GM19468 (cell line): ENCODE data around the gene CIB4.

Source experiments
- ATAC-seq: cut with Tn5 transposase; IDR thresholded peaks from one replicate; pipeline ENCODE4 v1.9.1; 2021; ENCODE audit warnings: mild to moderate bottlenecking, moderate library complexity, moderate number of reproducible peaks; ENCODE audit not compliant: unreplicated experiment; ENCODE audit errors: extremely low read depth

Gene CIB4

DNA sequence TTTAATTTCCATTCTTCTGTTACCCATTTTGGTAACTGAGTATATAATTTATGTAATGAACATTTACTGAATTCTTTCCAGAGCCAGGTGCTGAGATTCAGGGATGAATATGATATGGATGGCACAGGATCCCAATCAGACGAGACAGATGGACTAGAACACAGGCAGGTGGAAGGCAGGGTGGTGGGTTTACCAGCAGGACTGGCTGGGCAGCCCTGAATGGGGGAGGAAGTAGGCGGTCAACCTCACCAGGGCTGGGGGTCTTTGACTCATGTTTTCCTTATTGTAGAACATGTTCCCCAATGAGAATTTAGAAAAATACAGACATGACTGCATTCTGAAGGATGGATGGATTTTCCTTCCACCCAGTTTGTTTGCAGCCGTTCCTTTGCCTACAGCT is 80.3 kb downstream of the CIB4 start:
- no peak for ATAC-seq

DNA sequence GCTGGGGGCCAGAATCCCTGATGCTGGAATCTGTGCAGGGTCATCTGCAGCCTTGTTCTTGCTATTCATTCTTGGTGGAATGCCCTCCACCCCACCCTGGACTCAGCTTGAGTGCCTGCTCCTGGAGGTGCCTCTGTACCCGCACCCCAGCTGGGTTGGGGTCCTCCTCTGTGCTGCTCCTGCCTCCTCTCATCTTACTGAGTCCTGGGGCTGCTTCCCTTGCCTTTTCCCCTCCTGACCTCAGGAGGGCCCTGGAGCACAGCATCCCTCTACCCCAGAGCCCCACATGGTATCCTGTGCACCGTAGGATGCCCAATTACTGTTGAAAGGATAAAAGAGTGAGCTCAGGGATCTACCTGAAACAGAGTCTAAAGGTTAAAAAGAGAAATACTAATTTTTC is 81.6 kb downstream of the CIB4 start:
- ATAC-seq = no peak

DNA sequence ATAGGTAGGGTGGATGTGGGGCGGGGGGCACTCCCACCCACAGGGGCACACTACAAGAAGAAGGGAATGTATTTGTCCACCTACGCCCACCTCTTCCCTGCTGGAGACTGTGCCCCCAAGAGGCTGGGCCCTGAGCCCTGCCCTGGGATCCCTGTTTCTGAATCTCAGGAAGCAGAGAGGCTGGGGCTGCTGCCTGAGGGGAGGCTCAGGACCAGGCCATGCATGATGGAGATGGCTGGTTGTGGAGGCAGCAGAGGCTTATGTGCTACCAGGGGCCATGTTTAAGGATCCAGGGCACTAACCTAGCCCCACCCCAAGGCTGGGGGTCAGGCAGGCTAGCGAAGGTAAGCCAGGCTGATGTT is 82.1 kb downstream of the CIB4 start:
- no peak for ATAC-seq

DNA sequence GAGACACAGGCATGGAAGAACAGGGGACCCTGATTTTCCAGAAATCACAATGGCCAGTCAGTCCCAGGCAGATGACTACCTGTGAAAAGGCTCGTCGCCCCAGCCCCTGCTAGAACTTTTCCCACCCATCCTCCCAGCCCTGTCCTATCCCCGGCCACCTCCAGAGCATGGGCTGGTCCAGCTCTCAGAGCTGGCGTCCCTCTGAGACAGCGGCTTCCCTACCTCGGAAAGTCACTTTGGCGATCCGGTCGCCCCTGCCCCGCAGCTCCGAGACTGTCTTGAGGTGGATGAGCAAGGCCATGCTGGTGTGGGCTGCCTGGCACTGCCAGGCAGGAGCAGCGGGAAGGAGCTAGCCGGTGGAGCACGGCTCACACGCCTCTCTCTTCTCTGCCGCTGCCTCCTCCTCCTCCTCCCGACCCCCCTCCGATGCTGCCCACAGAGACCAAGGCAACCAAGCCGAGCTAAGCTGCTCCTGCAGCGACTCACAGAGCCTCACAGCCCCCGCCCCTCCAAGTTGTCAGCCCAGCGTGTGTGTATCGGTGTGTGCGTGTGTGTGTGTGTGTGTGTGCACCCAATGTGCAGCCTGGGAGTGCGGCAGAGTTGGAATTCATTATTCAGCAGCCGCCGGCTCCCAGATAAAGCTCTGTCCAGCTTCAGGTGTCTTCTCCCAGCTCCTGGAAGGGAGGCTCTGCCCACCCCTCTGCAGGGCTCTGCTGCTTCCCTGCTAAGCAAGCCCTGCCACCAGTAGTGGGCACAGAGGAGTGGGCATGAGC is 82.7 kb downstream of the CIB4 start:
- no peak for ATAC-seq

DNA sequence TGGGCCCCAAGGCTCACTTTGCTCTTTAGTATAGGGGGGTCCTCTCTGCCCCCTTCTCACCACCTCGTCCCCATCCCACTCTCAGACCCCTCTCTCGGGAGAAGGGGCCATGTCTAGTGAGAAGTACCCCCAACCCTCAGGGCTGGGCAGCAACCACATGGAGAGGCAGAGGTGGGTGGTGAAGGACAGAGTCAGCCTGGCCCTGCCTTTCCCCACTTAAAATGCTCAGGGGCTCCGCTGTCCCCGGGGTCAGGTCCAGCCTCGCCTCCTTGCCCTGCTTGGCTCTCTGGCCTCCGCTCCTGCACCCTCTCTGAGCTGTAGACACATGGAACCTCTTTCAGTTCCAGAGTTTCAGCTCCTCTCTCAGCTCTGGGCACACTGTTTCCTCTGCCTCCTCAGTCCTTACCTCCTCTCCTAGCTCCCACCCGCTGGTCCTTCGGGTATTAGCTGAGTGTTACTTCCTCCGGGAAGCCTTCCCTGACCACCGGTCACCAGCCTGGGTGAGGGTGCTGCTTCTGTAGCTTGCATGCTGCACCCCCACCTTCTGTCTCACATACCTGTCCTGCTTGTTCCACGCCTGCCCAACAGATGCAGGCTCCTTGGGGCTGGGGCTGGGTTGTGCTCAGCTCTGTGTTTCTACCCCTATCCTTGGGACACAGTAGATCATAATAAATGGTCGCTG is 83.8 kb downstream of the CIB4 start:
- ATAC-seq = no peak

DNA sequence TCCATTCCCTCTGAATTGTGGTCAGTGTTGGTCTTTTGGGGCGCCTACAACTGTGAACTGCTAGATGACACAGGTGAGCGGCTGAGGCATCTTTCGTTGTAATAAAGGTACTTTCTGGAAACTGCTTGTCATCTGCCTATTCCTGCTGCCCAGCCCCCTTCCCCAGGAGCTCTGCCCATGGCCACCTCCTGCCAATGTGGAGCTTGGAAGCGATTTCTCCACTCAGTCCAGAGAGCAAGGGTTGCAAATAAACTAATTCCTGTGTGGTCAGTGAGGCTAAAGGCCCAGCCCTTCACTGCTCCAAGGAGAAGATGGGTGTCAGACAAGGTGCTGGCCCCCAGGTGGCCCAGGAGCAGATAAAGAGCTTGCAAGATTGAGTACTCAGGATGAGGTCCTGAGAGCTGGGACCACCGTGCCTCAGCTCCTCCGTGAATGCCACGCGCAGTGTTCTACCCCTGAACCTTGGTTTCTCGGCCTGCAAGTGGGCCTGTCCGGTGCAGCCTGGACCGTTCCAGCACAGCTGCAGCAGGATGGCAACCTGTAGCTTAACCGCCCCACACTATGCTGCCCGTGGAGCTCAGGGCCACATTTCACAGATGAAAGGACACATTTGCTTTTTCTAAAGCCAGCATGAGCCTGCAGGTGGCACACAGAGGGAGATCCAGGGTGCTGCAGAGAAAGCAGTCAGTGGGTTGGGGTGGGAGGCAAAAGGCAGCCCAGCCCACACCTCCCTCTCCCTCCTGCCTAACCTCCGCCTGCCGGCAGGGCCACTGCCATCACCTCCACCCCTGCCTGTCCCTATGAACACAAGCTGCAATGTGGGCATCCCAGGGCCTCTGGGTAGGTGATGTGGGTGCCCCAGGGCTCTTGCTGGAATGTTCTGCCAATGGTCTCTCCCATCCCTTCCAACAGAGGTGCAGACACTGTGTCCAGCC is 84.6 kb downstream of the CIB4 start:
- no peak for ATAC-seq

DNA sequence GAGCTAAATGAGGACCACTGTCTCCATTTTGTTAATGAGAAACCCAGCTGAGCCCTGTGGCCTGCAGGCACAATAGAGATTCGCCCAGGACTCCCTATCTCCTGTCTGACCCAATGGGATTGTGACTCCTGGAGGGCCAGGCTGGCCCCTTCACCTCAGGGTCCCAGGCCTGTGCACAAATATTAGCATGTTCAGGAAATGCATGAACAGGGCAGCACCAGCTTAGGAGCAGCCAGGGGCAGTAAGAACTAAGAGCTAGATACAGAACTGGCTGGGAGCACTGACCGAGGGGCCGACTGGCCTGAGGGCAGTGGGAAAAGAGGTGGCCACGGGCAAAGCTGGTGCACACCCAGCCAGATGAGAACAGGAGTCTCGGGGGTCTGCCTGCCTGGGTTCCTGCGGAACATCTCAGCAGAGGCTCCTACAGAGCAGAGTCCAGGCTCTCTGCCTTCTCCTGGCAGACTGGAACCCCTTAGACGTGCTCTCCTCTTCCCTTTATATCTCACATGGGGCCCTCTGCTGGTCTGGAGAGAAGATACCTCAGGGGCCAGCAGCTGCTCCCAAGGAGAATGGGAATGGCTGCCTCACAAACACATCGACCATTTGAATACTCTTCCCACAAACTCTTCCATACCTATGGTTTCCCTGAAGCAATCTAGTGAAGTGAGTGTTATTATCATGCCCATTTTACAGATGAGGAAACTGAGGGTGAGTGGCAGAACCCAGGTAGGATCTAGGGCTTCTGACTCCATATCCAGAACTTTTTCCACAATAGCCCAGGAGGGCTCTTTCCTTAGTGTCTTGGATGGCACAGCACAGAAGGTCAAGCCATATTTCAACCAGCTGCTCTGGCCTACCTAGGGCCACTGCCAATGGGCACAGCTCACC is 85.7 kb downstream of the CIB4 start:
- ATAC-seq = no peak

DNA sequence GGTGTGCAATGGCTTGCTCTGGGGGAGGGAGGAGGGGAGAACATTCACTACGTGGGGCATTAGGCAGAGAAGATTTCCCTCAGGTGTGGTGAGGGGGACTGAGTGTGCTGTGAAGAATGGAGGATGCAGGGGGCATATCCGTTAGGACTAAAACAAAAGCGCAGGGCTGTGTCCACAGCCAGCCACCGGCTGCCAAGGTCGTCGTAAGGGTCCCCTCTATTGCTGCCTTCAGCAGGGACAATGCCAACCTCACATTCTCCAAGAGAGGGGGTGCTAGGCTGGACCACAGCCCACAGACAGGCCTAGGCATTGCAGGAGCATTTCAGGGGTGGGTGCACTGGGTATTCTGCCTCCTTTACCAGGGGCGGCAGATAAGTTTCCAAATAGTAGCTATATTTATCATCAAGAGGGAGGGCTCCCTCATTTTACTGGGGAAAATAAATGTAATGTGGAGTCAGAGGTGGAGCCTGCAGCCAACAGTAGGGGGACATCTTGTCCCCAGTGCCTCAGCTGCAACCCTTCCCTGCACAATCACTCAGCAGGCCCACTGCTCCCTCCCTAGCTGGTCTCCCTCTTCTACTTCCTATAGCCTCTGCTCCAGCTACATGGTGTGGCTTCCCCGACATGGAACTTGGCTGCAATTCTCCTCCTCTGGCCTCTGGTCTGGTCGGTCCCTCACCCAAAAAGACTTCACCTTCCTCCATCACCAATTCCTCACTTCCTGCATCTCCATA is 88.4 kb downstream of the CIB4 start:
- no peak for ATAC-seq

DNA sequence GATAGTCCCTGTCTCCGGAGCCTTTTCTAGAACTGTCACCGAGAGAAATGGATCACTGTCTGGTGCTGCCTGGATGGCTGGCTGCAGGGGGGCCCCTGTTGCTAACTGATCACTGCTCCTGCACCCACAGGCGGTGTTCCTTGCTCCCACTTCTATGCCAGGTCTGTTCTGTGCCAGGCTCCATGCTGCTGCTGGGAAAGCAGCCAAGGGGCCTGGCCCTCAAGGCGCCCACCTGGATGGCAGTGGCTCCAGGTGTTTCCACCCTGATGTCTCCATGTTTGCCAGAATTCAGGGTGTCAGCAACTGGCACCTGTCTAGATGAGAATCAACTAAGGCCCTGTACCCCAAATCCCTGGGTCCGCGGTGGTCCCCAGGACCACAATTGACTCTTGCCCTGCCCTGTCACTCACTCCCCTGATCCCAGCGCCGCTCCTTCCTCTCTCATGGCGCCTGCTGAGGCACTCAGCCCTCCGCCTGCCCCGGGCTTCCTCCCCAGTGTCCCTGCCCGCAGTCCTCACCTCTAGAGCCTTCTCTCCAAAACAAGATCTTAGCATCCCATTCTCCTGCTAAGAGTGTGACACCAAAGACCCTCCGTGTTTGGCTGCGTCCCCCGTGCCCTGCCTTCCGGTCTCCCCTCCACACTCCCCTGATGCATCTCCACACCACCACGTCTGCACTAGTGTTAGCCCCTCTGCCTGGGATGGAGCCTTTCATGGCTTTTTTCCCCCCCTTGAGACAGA is 90.7 kb downstream of the CIB4 start:
- ATAC-seq = no peak

DNA sequence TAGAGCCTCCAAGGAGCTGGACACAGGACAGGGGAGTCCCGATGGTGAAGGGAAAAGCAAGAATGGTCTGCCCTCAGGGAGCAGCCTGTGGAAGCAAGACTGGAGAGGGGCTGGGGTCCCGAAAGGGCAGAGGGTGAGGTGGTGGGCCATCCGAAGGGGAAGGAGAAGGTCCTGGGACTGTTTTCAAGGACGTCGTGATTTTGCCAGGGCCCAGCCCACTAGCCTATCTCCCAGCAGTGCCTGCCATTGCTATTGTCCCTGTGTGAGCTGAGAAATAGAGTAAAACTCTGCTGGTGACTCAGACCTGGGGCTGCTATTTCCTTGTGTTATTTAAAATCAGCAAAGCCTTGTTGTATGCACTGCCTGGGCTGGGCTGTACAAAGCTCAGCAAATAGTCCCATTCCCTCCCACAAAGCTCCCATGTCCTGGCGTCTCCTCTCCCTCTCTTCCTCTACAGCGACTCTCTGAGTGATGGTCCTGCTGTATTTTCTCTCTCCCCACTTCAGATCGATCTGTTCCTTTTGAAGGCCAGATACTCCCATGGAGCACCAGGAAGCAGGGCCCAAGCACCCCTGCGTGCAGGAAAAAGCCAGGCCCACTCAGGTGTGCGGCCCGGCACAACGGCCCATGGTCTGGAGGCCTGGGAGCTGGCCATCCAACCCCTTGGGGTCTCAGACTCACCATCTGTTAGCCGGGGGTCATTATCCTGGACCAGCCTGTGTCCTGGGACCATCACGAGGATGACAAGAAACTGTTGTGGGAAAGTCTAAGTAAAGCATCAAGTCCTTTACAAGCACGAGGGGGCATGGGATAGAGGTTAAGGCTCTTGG is 98.3 kb downstream of the CIB4 start:
- ATAC-seq = no peak

DNA sequence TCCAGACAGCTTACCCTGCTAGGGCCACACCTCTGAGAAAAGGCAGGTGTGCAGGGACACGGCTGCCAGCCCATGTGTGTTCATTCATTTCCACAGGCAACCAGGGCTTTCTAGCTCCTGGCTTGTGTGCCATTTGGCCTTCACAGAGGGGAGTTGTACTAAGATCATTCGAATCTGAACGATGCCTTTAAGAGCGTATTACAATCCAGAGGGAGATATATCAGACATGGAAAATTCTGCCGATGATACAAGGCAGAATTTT is 99.0 kb downstream of the CIB4 start:
- ATAC-seq = no peak

DNA sequence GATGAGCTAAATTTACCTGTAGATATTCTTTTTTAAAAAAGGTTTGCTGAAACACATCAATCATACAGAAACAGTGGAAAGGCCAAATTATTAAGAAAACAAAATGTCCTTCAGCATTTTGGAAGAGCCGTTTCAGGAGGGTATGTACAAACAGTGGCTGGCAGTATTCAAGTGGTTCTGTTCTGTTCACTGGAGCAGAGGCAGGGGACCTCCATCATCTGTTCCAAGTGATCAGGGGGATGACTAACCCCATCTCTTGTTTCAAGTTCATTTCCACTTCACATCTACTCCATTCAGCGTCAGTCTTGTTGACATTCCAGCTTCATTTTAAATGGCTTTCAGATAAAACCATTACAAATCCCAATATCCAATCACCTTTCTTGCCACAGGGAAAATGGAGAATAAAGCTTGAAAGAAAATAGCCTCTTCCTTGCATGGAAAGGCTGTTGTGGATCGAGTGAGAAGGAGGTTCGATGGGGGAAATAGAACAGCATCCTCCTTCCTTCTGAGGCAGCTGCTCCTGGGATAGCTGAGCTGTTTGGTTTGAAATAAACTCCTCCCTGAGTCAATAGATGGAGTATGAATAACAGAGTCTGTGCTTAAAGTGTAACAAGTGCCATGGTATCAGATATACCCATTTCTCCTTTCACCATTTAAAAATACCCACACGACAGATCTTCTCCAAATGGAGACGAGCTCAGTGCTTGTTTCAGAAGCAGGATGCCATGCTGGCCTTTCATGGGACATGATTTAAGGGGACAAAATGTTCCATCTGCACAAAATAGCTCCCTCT is 99.6 kb downstream of the CIB4 start:
- no peak for ATAC-seq

DNA sequence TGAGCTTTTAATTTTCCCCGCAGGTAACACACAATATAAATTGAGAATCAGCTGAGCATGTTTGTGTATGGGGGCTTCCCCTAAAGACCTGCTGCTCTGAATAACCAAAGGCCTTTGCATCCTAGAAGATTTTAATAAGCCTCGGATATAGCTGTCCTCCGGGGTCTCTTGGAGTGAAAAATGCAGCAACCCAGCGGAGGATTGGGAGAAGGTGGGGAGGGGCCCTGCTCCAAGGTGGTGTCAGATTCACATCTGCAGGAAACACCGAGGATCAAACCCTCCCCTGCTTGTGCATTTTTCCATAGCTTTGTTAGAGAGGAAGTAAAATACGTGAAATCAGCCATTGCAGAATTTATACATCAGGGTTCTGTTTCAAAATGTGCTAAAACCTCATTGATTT is 100.2 kb downstream of the CIB4 start:
- ATAC-seq = no peak

DNA sequence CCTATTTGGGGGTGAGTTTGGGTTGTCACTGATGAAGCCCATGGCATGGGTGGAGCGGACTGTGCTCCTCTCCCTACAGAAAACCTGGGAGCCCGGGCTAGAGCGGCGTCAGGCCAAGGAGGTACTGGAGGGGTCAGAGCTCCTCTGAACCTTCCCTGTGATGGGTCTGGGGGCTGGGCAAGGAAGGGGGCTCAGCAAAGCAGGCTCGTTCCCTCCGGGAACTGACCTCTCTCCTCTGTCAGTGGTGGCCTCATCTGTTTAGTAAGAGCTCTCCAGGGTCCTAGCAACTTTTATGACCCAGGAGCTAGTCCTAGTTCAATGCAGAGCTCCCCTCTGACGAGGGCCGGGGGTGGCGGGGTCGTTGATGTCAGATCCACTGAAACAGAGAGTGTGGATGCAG is 100.9 kb downstream of the CIB4 start:
- no peak for ATAC-seq

DNA sequence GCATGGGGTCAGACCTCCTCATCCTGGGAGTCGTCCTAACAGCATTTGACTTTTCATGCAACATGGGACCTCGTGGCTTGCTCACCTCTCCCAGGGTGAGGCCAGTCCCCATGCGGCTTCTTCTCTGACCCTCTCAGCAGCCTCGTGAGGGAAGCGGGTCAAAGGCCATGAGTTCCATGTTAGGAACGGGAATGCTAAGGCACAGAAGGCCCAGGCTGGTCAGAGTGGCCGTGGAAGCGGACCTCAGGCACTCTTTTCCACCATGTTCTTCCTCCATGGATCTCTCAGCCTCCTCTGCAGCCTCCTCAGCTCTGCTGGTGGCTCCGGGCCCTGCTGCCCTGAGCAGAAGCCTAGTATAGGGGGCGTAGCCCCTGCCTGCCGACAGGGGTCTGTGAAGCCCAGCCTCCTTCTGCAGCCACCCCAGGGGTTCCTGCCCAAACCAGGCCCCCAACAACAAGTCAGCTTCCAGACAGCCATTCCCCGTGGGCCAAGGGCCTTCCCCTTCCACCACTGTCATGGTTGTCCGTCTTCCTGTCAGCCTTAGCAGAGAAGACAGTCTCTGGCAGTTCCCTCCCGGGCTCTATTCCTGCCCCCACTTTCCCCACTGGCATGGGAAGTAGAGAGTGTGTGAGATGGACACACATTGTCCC is 103.2 kb downstream of the CIB4 start:
- no peak for ATAC-seq

DNA sequence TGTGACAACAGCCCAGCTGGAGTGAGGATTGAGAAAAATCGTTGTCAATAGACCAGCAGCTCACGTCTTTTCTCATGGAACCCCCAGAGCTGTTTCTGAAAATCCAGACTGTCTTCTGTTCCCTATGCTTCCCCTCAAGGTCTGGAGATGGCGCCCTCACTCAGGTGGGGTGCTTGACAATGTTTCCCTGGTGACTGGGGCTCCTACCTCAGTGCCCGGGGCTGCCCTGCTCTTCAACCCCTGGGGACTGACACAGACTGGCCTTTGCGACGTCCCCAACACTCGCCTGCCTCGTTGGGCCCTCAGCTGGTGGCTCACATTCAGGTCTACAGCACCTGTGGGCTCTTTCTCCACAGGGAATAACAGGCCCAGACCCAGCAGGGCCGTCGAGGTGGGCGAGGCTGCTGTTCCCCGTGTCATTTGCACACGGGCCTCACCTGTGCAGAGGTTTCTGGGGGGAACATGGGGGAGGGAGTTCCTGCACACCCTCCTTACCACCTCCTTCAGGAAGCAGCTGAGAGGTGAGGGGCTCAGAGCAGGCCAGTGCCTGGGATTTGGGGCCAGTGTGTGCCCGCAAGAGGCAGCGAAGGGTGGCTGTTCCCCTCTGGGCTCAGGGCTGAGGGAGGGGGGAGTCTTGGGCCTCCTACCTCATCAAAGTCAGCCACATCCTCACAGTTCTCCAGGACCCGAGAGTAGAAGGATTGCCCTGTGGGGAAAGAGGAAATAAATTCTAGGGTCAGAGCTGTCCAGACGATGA is 103.9 kb downstream of the CIB4 start:
- no peak for ATAC-seq
